GM18873 (cell line): ENCODE measurements around the gene NME2.

ENCODE experiments used
- ATAC-seq: cut with Tn5 transposase; IDR thresholded peaks from one replicate; pipeline ENCODE4 v1.9.1; 2021; ENCODE audit warnings: mild to moderate bottlenecking, moderate library complexity, moderate number of reproducible peaks; ENCODE audit not compliant: unreplicated experiment, low FRiP score

NME2 gene

GRCh38 chr17:51191895-51192294, 25.7 kb downstream of the NME2 start:
- no peak for ATAC-seq

GRCh38 chr17:51197754-51198153, 31.5 kb downstream of the NME2 start:
- ATAC-seq, result no peak

- ATAC-seq, result no peak
Observed at GRCh38 chr17:51200295-51200694, 34.1 kb downstream of the NME2 start.

- ATAC-seq, result no peak
Observed at GRCh38 chr17:51200846-51201245, 34.6 kb downstream of the NME2 start.

GRCh38 chr17:51203838-51204237, 37.6 kb downstream of the NME2 start:
- no peak for ATAC-seq

- no peak for ATAC-seq
Observed at GRCh38 chr17:51214920-51215319, 48.7 kb downstream of the NME2 start.

GRCh38 chr17:51217946-51218345, 51.7 kb downstream of the NME2 start:
- no peak for ATAC-seq

- ATAC-seq, result no peak
Observed at GRCh38 chr17:51221322-51221721, 55.1 kb downstream of the NME2 start.
